ENCODE results near the gene SLC25A28.

- TF ChIP-seq CTCF (IDR thresholded peaks at IDR 0.05) (no peak), POLR2A (IDR thresholded peaks at IDR 0.05) (no peak)
These were observed 40.6 kb upstream of the SLC25A28 start for GRCh38 chr10:99660662-99661376.
